GM21423 (cell line): ENCODE data around the gene CCNE1.

Experiments
- ATAC-seq: cut with Tn5 transposase; IDR thresholded peaks from one replicate; pipeline ENCODE4 v1.9.1; 2021; ENCODE audit warnings: mild to moderate bottlenecking, moderate library complexity; ENCODE audit not compliant: unreplicated experiment

The CCNE1 gene

GRCh38 chr19:29873024-29873800 is 61.4 kb downstream of the CCNE1 start:
- no peak for ATAC-seq
